ENCODE results near the gene HEATR1. TPM values are rescaled to one million over a fixed set of nuclear protein-coding genes. Genes with fewer than 3 reads are reported as not detected.

HEATR1 gene
- total and polyA plus RNA-seq, 4 donors: 4.2 to 37.5 (median 19.6) TPM

- DNase-seq (peak; percentile 31 to 87 (median 76)), ATAC-seq (ENCODE audit: insufficient read depth, low FRiP score) (no peak)
- Histone ChIP-seq H3K4me3 (no peak overlapping the region), H3K9me3 (ENCODE audit: control insufficient read depth in 4 of 4, insufficient read depth in 3 of 4, low read length in 3 of 4) (no peaks in the 10 kb centered on the region), H3K9ac (ENCODE audit: insufficient read depth in 1 of 2, low read length in 2 of 2) (peak overlapping the region in 1 of 2 donors; percentile 43), H3K4me1 (ENCODE audit: control insufficient read depth in 5 of 5, insufficient read depth in 5 of 5, low read length in 5 of 5) (peaks cover 0 to 13% (median 3%) of the 10 kb centered on the region in 5 donors), H3K36me3 (ENCODE audit: control insufficient read depth in 4 of 4, insufficient read depth in 4 of 4, low read length in 4 of 4) (no peaks in the 10 kb centered on the region), H3K27ac (ENCODE audit: low read depth in 1 of 2, low read length in 1 of 2) (no peak overlapping the region), H3K27me3 (ENCODE audit: control insufficient read depth in 3 of 3, insufficient read depth in 3 of 3, low read length in 2 of 3) (no peaks in the 10 kb centered on the region)
- 51 to 52% methylated on average over 8 of the region's 8 CpGs for WGBS, 2 donors
- TF ChIP-seq, protein P1, sequence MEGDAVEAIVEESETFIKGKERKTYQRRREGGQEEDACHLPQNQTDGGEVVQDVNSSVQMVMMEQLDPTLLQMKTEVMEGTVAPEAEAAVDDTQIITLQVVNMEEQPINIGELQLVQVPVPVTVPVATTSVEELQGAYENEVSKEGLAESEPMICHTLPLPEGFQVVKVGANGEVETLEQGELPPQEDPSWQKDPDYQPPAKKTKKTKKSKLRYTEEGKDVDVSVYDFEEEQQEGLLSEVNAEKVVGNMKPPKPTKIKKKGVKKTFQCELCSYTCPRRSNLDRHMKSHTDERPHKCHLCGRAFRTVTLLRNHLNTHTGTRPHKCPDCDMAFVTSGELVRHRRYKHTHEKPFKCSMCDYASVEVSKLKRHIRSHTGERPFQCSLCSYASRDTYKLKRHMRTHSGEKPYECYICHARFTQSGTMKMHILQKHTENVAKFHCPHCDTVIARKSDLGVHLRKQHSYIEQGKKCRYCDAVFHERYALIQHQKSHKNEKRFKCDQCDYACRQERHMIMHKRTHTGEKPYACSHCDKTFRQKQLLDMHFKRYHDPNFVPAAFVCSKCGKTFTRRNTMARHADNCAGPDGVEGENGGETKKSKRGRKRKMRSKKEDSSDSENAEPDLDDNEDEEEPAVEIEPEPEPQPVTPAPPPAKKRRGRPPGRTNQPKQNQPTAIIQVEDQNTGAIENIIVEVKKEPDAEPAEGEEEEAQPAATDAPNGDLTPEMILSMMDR (IDR thresholded peaks at IDR 0.05; ENCODE audit: control extremely low read depth, extremely low read depth): no peak
Observed at GRCh38 chr1:236516929-236517704, 87.2 kb downstream of the HEATR1 start.

DNA sequence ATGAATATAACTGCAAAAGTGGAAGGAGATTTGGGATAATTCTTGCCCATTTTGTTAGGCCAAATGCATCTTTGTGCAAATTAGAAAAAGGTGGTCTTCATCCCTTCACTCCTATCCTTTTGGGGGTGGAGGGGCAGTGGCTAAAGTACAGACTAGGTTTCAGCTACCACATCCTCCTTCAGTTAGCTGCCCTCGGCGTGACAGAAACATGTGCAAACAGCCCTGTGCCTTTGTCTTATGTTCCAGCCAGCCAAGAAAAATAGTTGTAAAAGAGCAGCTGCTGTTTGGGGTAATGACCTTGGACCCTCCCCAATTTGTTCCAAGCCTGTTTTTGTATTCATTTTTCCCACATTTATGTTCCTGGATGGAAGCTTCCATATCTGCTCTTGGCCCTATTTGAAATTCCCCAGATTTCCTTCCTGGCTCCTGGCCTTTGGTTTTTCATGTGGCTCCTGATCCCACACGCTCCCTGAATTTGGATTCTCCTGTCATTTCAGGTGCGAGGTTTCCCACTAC is 88.8 kb downstream of the HEATR1 start:
- no peaks in the 10 kb centered on the region for H3K27me3 ChIP-seq (ENCODE audit: control insufficient read depth in 3 of 3, insufficient read depth in 3 of 3, low read length in 2 of 3)
- peaks cover 0 to 13% (median 3%) of the 10 kb centered on the region in 5 donors for H3K4me1 ChIP-seq (ENCODE audit: control insufficient read depth in 5 of 5, insufficient read depth in 5 of 5, low read length in 5 of 5)
- ATAC-seq (ENCODE audit: insufficient read depth, low FRiP score) (no peak), DNase-seq (peak in 2 of 3 donors; percentile 57 to 59)
- no peaks in the 10 kb centered on the region for H3K9me3 ChIP-seq (ENCODE audit: control insufficient read depth in 4 of 4, insufficient read depth in 3 of 4, low read length in 3 of 4)
- H3K27ac ChIP-seq (ENCODE audit: low read depth in 1 of 2, low read length in 1 of 2): no peak overlapping the region
- 56 to 73% methylated on average over 4 of the region's 4 CpGs for WGBS, 2 donors
- H3K9ac ChIP-seq (ENCODE audit: insufficient read depth in 1 of 2, low read length in 2 of 2): peak overlapping the region in 1 of 2 donors; percentile 26
- TF ChIP-seq, protein P1 (IDR thresholded peaks at IDR 0.05; ENCODE audit: control extremely low read depth, extremely low read depth): no peak
- no peak overlapping the region for H3K4me3 ChIP-seq
- no peaks in the 10 kb centered on the region for H3K36me3 ChIP-seq (ENCODE audit: control insufficient read depth in 4 of 4, insufficient read depth in 4 of 4, low read length in 4 of 4)

GRCh38 chr1:236514703-236515442 is 89.4 kb downstream of the HEATR1 start:
- H3K4me1 ChIP-seq (ENCODE audit: control insufficient read depth in 5 of 5, insufficient read depth in 5 of 5, low read length in 5 of 5): peaks cover 0 to 13% (median 3%) of the 10 kb centered on the region in 5 donors
- H3K9me3 ChIP-seq (ENCODE audit: control insufficient read depth in 4 of 4, insufficient read depth in 3 of 4, low read length in 3 of 4): no peaks in the 10 kb centered on the region
- TF ChIP-seq, protein P1 (IDR thresholded peaks at IDR 0.05; ENCODE audit: control extremely low read depth, extremely low read depth): no peak
- H3K27ac ChIP-seq (ENCODE audit: low read depth in 1 of 2, low read length in 1 of 2): no peak overlapping the region
- H3K27me3 ChIP-seq (ENCODE audit: control insufficient read depth in 3 of 3, insufficient read depth in 3 of 3, low read length in 2 of 3): no peaks in the 10 kb centered on the region
- peak in 1 of 3 donors; percentile 7 for DNase-seq
- no peak for ATAC-seq (ENCODE audit: insufficient read depth, low FRiP score)
- no peak overlapping the region for H3K4me3 ChIP-seq
- H3K9ac ChIP-seq (ENCODE audit: insufficient read depth in 1 of 2, low read length in 2 of 2): no peak overlapping the region
- WGBS, 2 donors: 72 to 80% methylated on average over 4 of the region's 4 CpGs
- no peaks in the 10 kb centered on the region for H3K36me3 ChIP-seq (ENCODE audit: control insufficient read depth in 4 of 4, insufficient read depth in 4 of 4, low read length in 4 of 4)
